HFF-Myc (cell line): ENCODE results near the gene STK16.

ENCODE experiments used
- DNase-seq: peaks from one replicate; pipeline ENCODE4 v3.0.0-alpha.2; 2011; ENCODE audit warnings: low read depth; ENCODE audit errors: extremely low read depth
- H3K4me3 ChIP-seq: replicated peaks from 2 replicates; pipeline ENCODE4 v1.5.1; 2011; ENCODE audit warnings: low read depth, mild to moderate bottlenecking, control low read depth, low read length
- TF ChIP-seq, protein P1 (sequence below): IDR thresholded peaks from 2 replicates; pipeline ENCODE4 v1.5.1; 2012; ENCODE audit warnings: mild to moderate bottlenecking, low read depth, low read length, control low read depth; ENCODE audit errors: missing control alignments

Gene STK16

DNA sequence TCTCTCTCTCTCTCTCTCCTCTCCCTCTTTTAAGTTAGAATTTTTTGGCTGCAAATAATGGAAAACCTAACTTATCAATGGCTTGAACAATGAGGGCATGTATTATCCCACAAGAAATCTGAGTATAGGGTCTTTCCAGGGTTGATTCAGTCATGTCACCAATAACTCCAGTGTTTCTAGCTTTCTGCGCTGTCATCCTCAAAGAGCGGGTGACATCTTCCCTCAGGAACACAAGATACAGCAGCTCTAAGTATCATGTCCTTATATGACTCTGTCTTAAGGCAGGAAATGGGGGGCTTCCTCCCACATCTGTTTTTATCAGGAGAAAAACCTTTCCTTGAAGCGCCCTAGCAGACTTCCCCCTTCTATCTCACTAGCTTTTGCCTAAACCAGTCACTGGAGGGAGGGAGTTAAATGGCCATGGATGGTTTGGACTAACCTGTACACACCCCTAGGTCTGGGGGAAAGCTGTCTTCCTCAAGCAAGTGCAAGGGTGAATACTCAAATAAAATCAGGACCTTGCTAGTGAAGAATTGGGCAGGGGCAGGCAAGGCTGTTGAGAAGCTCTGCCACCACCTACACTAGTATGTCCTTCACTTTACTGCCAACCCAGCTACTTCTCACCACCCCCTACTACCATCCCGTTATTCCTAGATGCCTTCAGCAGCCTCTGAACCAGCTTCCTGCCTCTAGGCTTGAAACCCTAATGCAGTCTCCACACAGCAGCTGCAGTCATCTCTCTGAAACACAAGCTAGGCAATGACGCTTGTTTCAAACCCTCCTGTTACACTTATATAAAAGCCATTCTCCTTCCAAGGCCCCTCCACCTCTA is 16.0 kb downstream of the STK16 start:
- DNase-seq, result no peak
- TF ChIP-seq, protein P1, sequence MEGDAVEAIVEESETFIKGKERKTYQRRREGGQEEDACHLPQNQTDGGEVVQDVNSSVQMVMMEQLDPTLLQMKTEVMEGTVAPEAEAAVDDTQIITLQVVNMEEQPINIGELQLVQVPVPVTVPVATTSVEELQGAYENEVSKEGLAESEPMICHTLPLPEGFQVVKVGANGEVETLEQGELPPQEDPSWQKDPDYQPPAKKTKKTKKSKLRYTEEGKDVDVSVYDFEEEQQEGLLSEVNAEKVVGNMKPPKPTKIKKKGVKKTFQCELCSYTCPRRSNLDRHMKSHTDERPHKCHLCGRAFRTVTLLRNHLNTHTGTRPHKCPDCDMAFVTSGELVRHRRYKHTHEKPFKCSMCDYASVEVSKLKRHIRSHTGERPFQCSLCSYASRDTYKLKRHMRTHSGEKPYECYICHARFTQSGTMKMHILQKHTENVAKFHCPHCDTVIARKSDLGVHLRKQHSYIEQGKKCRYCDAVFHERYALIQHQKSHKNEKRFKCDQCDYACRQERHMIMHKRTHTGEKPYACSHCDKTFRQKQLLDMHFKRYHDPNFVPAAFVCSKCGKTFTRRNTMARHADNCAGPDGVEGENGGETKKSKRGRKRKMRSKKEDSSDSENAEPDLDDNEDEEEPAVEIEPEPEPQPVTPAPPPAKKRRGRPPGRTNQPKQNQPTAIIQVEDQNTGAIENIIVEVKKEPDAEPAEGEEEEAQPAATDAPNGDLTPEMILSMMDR, result no peak

DNA sequence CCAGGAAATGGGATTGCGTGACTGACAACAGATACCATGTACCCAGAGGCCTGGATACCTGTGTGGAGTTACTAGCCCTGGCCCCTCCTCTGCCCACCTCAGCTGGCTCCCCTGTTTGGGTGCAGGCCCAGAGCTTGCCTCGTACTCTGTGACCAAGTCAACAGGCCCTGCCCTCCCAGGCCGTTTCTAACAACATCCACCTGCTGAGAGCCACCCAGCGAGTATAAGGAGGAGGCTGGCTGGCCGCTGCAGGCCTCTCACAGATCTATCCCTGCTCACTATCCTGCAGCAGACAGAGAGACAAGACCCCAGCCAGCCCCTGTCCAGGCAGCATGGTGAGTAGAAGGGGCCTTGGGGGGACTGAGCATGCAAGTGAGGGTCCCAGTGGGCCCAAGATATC is 21.0 kb downstream of the STK16 start:
- TF ChIP-seq, protein P1, result no peak
- no peak overlapping the region for H3K4me3 ChIP-seq
- DNase-seq, result no peak

More for the DNA sequence above, 16.0 kb downstream of the STK16 start:
- no peak overlapping the region for H3K4me3 ChIP-seq

DNA sequence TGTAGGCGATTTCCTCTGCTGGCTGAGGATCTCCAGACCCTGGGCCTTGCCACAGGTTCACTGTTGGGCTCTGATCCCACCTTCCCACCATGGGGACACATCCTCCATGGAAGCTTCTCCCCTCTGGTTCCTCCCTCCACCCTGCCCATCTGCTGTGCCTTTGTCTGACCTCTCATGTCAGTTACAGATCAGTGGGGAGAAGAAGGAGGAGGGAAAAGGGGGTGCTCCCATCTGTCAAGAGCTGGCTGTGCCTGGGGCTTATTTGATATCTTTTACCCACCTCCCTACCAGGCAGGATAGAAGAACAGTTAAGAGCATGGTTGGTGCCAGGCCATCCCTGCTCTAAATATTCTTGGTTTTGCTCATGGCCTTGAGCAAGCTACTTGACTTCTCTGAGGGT is 21.6 kb downstream of the STK16 start:
- DNase-seq, result no peak
- TF ChIP-seq, protein P1, result no peak
- H3K4me3 ChIP-seq, result no peak overlapping the region

DNA sequence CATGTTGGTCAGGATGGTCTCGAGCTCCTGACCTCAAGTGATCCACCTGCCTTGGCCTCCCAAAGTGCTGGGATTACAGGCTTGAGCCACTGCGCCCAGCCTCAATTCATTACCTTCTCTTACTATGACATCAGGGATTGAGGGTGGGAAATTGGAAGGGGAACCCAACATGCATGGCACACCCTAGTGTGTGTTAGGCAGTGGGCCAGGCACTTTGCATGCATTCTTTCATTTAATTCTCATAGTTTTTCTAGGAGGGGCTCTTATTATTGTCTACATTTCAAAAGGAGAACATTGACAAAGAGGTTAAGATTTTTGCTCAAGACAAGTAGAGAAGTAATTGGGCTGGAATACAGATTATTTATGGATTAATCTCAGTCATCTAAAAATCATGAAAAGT is 23.0 kb downstream of the STK16 start:
- DNase-seq, result no peak
- H3K4me3 ChIP-seq, result no peak overlapping the region
- TF ChIP-seq, protein P1, result no peak

DNA sequence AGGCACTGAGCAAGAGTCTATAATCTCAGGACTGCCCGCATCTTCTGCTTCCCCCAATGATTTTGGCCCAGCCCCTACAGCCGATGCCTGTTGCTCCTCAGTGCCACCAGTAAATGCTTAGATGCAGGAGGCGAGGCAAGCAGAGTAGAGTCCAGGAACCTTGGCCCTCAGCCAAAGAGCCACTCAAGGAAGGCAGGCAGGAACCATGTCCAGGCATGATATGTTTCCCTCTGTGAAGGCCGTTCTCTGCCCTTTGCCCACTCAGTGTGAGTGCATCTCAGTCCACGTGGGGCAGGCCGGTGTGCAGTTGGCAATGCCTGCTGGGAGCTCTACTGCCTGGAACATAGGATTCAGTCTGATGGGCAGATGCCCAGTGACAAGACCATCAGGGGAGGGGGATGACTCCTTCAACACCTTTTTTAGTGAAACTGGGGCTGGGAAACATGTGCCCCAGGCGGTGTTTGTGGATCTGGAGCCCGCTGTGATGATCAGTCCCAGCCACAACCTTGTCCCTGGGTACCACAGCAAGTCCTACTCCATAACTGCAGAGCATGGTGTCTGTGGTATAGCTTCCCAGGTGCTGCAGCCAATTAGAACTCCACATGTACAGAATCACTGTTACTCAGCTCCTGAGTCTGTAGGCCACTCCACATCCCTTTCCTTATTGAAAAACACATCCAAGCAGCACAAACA is 24.2 kb downstream of the STK16 start:
- no peak overlapping the region for H3K4me3 ChIP-seq
- DNase-seq, result no peak
- TF ChIP-seq, protein P1, result no peak

DNA sequence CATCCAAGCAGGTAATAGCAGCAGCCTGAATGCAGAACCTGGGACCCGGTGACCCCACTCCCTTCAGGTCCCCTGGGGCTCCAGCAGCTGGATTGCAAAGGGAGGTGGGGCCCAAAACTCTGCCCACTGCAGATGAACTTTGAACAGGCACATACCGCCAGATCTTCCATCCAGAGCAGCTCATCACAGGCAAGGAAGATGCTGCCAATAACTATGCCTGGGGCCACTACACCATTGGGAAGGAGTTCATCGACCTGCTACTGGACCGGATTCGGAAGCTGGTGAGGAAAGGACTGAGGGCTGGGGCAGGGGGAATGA is 24.7 kb downstream of the STK16 start:
- TF ChIP-seq, protein P1, result no peak
- no peak overlapping the region for H3K4me3 ChIP-seq
- DNase-seq, result no peak
